ENCODE measurements around the gene GRM7.

DNA sequence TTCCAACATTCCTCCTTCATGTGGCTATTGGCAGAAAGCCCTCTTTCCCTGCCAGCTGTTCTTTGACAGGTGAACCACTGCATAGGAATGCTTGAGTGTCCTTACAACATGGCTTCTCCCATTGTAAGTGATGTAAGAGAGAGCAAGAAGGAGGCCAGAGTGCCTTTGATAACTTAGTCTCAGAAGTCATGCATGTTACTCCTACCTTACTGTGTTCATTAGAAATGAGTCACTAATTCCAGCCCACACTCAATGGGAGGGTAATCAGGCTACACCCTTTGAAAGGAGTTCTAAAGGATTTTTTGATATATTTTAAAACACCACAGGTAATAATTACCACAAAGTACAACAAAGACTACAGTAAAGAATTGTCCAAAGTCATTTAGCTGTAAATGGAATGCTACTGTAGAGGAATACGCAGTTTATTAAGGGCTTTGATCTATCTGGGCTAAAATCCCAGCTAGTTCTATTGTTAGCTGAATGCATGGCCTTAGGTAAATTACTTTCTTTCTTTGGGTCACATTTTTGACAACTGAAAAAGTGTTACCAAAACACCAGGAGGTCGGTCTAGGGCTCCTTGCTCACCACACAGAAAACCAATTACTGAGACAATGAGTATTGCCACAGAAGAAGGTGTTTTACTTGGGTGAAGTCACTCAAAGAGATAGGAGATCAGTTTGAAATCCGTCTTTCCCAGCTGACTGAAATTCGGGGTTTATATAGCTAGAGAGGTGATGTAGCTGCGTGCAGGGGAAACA, 154.9 kb downstream of the GRM7 start:
- TF ChIP-seq, protein P1, sequence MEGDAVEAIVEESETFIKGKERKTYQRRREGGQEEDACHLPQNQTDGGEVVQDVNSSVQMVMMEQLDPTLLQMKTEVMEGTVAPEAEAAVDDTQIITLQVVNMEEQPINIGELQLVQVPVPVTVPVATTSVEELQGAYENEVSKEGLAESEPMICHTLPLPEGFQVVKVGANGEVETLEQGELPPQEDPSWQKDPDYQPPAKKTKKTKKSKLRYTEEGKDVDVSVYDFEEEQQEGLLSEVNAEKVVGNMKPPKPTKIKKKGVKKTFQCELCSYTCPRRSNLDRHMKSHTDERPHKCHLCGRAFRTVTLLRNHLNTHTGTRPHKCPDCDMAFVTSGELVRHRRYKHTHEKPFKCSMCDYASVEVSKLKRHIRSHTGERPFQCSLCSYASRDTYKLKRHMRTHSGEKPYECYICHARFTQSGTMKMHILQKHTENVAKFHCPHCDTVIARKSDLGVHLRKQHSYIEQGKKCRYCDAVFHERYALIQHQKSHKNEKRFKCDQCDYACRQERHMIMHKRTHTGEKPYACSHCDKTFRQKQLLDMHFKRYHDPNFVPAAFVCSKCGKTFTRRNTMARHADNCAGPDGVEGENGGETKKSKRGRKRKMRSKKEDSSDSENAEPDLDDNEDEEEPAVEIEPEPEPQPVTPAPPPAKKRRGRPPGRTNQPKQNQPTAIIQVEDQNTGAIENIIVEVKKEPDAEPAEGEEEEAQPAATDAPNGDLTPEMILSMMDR (IDR thresholded peaks at IDR 0.05), result no peak
- TF ChIP-seq POLR2A (IDR thresholded peaks at IDR 0.05), result no peak
